ENCODE measurements around the gene KIF18B.

The KIF18B gene

GRCh38 chr17:44969144-44969780 is 21.7 kb upstream of the KIF18B start:
- TF ChIP-seq CTCF (conservative IDR thresholded peaks at IDR 0.05; ENCODE audit: low read depth, low read length): no peak
- DNase-seq (ENCODE audit: low read depth): no peak
- no peak overlapping the region for H3K4me3 ChIP-seq (ENCODE audit: low read length)

GRCh38 chr17:44968225-44969143 is 20.9 kb upstream of the KIF18B start, which contains the start of gene C1QL1:
TSS of gene C1QL1 (minus strand) at chr17:44968303. CDS start at chr17:44968048, 255 bp downstream.
- peak within 1 kb of the TSS; percentile 45 for H3K4me3 ChIP-seq (ENCODE audit: low read length)
- peak; percentile 41 for DNase-seq (ENCODE audit: low read depth)
- peak; percentile 16 for TF ChIP-seq CTCF (conservative IDR thresholded peaks at IDR 0.05; ENCODE audit: low read depth, low read length)

- no peak overlapping the region for H3K4me3 ChIP-seq (ENCODE audit: low read length)
- DNase-seq (ENCODE audit: low read depth): no peak
- no peak for TF ChIP-seq CTCF (conservative IDR thresholded peaks at IDR 0.05; ENCODE audit: low read depth, low read length)
Measured at GRCh38 chr17:44967907-44968224, 20.3 kb upstream of the KIF18B start.

- no peak for TF ChIP-seq CTCF (conservative IDR thresholded peaks at IDR 0.05; ENCODE audit: low read depth, low read length)
- peak overlapping the region; percentile 21 for H3K4me3 ChIP-seq (ENCODE audit: low read length)
- no peak for DNase-seq (ENCODE audit: low read depth)
Measured at GRCh38 chr17:44967026-44967906, 19.7 kb upstream of the KIF18B start.

- no peak for TF ChIP-seq CTCF (conservative IDR thresholded peaks at IDR 0.05; ENCODE audit: low read depth, low read length)
- no peak for DNase-seq (ENCODE audit: low read depth)
- H3K4me3 ChIP-seq (ENCODE audit: low read length): peak overlapping the region; percentile 21
Measured at GRCh38 chr17:44966348-44967025, 18.9 kb upstream of the KIF18B start.

GRCh38 chr17:44965481-44966234 is 18.1 kb upstream of the KIF18B start:
- no peak for DNase-seq (ENCODE audit: low read depth)
- H3K4me3 ChIP-seq (ENCODE audit: low read length): no peak overlapping the region
- no peak for TF ChIP-seq CTCF (conservative IDR thresholded peaks at IDR 0.05; ENCODE audit: low read depth, low read length)
